Measurements from ENCODE around the gene OSGIN1.
A peak's percentile ranks its signal among the peaks of the same experiment; 100 is the strongest.

OSGIN1 gene

GRCh38 chr16:84003038-84003437 is 50.0 kb downstream of the OSGIN1 start:
- no peak overlapping the region for H3K4me3 ChIP-seq (ENCODE audit: low read depth, low read length)
- DNase-seq (ENCODE audit: low read depth): no peak
- no peak for TF ChIP-seq MAX (IDR thresholded peaks at IDR 0.05; ENCODE audit: low read depth, low read length)
- TF ChIP-seq, protein P1, sequence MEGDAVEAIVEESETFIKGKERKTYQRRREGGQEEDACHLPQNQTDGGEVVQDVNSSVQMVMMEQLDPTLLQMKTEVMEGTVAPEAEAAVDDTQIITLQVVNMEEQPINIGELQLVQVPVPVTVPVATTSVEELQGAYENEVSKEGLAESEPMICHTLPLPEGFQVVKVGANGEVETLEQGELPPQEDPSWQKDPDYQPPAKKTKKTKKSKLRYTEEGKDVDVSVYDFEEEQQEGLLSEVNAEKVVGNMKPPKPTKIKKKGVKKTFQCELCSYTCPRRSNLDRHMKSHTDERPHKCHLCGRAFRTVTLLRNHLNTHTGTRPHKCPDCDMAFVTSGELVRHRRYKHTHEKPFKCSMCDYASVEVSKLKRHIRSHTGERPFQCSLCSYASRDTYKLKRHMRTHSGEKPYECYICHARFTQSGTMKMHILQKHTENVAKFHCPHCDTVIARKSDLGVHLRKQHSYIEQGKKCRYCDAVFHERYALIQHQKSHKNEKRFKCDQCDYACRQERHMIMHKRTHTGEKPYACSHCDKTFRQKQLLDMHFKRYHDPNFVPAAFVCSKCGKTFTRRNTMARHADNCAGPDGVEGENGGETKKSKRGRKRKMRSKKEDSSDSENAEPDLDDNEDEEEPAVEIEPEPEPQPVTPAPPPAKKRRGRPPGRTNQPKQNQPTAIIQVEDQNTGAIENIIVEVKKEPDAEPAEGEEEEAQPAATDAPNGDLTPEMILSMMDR (IDR thresholded peaks at IDR 0.05; ENCODE audit: low read depth, low read length): no peak

GRCh38 chr16:84004442-84004841 is 51.4 kb downstream of the OSGIN1 start:
- no peak for TF ChIP-seq POLR2A (IDR thresholded peaks at IDR 0.05; ENCODE audit: extremely low read depth, insufficient read length)
- no peak for TF ChIP-seq MAX (IDR thresholded peaks at IDR 0.05; ENCODE audit: low read depth, low read length)
- TF ChIP-seq MYC (IDR thresholded peaks at IDR 0.05; ENCODE audit: low read depth, low read length): no peak
- TF ChIP-seq, protein P1 (IDR thresholded peaks at IDR 0.05; ENCODE audit: low read depth, low read length): no peak
- DNase-seq (ENCODE audit: low read depth): no peak
- H3K4me3 ChIP-seq (ENCODE audit: low read depth, low read length): no peak overlapping the region

DNA sequence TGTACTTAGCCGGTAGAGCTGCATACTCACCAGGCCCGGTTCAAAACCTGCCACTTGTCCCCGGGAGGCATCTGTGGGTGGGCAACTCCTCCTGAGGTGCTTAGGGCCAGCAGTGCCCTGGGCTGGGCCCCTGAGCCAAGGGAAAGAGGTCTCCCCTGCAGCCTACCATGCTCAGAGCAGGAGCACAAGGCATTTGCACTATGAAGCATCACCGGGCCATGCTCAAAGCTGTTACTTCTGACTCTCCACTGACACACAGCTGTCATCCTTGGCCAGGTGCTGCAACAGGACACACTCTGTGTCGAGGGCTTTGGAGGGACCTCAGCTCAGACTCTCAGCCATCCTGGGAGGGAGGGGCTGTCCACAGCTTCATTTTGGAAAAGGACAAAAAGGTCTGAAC is 52.4 kb downstream of the OSGIN1 start:
- no peak overlapping the region for H3K4me3 ChIP-seq (ENCODE audit: low read depth, low read length)
- no peak for DNase-seq (ENCODE audit: low read depth)
- TF ChIP-seq MYC (IDR thresholded peaks at IDR 0.05; ENCODE audit: low read depth, low read length) (no peak), POLR2A (IDR thresholded peaks at IDR 0.05; ENCODE audit: extremely low read depth, insufficient read length) (no peak), MAX (IDR thresholded peaks at IDR 0.05; ENCODE audit: low read depth, low read length) (no peak)
- TF ChIP-seq, protein P1 (IDR thresholded peaks at IDR 0.05; ENCODE audit: low read depth, low read length): no peak

DNA sequence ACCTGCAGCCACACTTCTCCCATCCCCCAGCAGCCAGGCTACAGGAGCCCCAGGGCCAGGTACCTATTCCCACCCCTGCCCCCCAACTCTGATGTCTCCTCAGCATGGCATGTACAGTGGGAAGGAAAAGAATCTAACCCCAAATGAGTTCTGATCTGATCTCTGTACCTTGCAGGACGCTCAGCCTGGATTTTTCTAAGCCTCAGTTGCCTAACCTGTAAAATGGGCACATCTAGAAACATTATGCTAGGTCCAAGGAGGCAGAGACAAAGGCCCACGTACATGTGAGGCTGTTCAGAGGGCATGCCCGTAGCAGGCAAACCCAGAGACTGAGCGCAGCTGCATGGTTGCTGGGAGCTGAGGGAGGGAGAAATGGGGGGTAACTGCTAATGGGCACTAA is 54.5 kb downstream of the OSGIN1 start:
- no peak overlapping the region for H3K4me3 ChIP-seq (ENCODE audit: low read depth, low read length)
- TF ChIP-seq MYC (IDR thresholded peaks at IDR 0.05; ENCODE audit: low read depth, low read length) (no peak), MAX (IDR thresholded peaks at IDR 0.05; ENCODE audit: low read depth, low read length) (no peak), POLR2A (IDR thresholded peaks at IDR 0.05; ENCODE audit: extremely low read depth, insufficient read length) (no peak)
- TF ChIP-seq, protein P1 (IDR thresholded peaks at IDR 0.05; ENCODE audit: low read depth, low read length): no peak
- no peak for DNase-seq (ENCODE audit: low read depth)

- no peak for TF ChIP-seq POLR2A (IDR thresholded peaks at IDR 0.05; ENCODE audit: extremely low read depth, insufficient read length)
- no peak for TF ChIP-seq MAX (IDR thresholded peaks at IDR 0.05; ENCODE audit: low read depth, low read length)
- no peak for TF ChIP-seq MYC (IDR thresholded peaks at IDR 0.05; ENCODE audit: low read depth, low read length)
- TF ChIP-seq, protein P1 (IDR thresholded peaks at IDR 0.05; ENCODE audit: low read depth, low read length): no peak
Observed at GRCh38 chr16:84007965-84008364, 54.9 kb downstream of the OSGIN1 start.

DNA sequence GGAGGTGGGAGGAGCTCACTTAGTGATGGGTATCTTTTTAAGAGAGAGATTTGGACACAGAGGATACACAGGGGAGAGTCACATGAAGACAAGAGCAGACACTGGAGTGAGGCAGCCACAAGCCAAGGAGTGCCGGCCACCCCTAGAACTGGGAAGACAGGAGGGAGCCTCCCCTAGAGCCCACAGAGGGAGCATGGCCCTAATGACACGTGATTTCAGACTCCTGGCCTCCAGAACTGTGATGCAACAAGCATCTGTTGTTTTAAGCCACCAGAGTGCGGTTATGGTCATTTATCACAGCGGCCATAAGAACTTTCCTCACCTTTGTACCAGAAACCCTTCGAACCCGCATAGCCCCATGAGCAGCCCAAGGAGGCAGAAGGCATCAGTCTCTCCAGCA is 56.2 kb downstream of the OSGIN1 start:
- no peak overlapping the region for H3K4me3 ChIP-seq (ENCODE audit: low read depth, low read length)
- DNase-seq (ENCODE audit: low read depth): peak; percentile 33
- TF ChIP-seq MAX (IDR thresholded peaks at IDR 0.05; ENCODE audit: low read depth, low read length): no peak; the same call in 1 of the 2 replicates
- TF ChIP-seq POLR2A (IDR thresholded peaks at IDR 0.05; ENCODE audit: extremely low read depth, insufficient read length): no peak
- TF ChIP-seq MYC (IDR thresholded peaks at IDR 0.05; ENCODE audit: low read depth, low read length): no peak
- TF ChIP-seq, protein P1 (IDR thresholded peaks at IDR 0.05; ENCODE audit: low read depth, low read length): no peak

More at GRCh38 chr16:84007965-84008364, 54.9 kb downstream of the OSGIN1 start:
- DNase-seq (ENCODE audit: low read depth): no peak
- H3K4me3 ChIP-seq (ENCODE audit: low read depth, low read length): no peak overlapping the region
